A549 (cell line): ENCODE data around the gene ZNF418. TPM values are rescaled to one million over a fixed set of nuclear protein-coding genes. Genes with fewer than 3 reads are reported as not detected.
A peak's percentile ranks its signal among the peaks of the same experiment; 100 is the strongest.

Experiments used
- ATAC-seq, 2 experiments: fragments of 200-7000 bp in 1 of 2; fragments of >200 bp in 1 of 2; cut with Nextera tagmentation in 1 of 2; cut with Tn5 transposase in 1 of 2; 3 replicates each; pipeline versions ENCODE4 v1.8.0 to v1.9.1; 2018 to 2020; ENCODE audit warnings: mild to moderate bottlenecking in 1 of 2, moderate library complexity in 1 of 2
- CTCF ChIA-PET: fragments of 300-600 bp; sonication (Branson Sonifier 250); formaldehyde crosslinking; extraction: SDS; loops from one replicate; lab custom pipeline; 2021; ENCODE audit warnings: antibody characterized with exemption, inconsistent platforms; lab: Yijun Ruan, JAX
- POLR2A ChIA-PET: fragments of 350-600 bp; formaldehyde crosslinking; extraction: SDS; loops from one replicate; lab custom pipeline; 2021; ENCODE audit warnings: antibody characterized with exemption, inconsistent platforms; lab: Yijun Ruan, JAX
- DNase-seq, 2 experiments: peaks; one replicate each; pipeline versions ENCODE4 v3.0.0 to v3.0.0-alpha.2; 2011 to 2016; ENCODE audit warnings: low read depth in 1 of 2, low spot score in 1 of 2
- FAIRE-seq: peaks from 2 replicates; lab custom pipeline; 2011; peaks lifted over from hg19 to GRCh38; lab: Jason Lieb, UNC
- H3K27ac ChIP-seq, 2 experiments: fragments of >200 bp; sonication (Bioruptor Twin); formaldehyde crosslinking; 3 replicates each; pipeline ENCODE4 v1.5.1; 2016 to 2017
- H3K4me1 ChIP-seq: fragments of >200 bp; sonication (Bioruptor Twin); formaldehyde crosslinking; 3 replicates; pipeline ENCODE4 v1.6.1; 2016
- H3K4me2 ChIP-seq: fragments of >200 bp; sonication (Bioruptor Twin); formaldehyde crosslinking; 3 replicates; pipeline ENCODE4 v1.6.1; 2016
- H3K4me3 ChIP-seq: fragments of >200 bp; sonication (Bioruptor Twin); formaldehyde crosslinking; 3 replicates; pipeline ENCODE4 v1.5.1; 2016
- H3K9me3 ChIP-seq: fragments of >200 bp; sonication (Bioruptor Twin); formaldehyde crosslinking; 3 replicates; pipeline ENCODE4 v1.6.1; 2016
- BHLHE40 ChIP-seq: IDR thresholded peaks from 2 replicates; pipeline ENCODE4 v1.6.1; 2012; ENCODE audit warnings: low read depth, low read length, inconsistent platforms
- CEBPB ChIP-seq, 2 experiments: fragments of >200 bp in 1 of 2; sonication (Bioruptor Twin) in 1 of 2; formaldehyde crosslinking in 1 of 2; IDR thresholded peaks; 2 replicates each; pipeline ENCODE4 v1.6.1; 2012 to 2016
- CHD4 ChIP-seq: fragments of 200-600 bp; sonication (generic); IDR thresholded peaks from 2 replicates; pipeline ENCODE4 v1.6.1; 2016; ENCODE audit warnings: antibody characterized with exemption, mild to moderate bottlenecking, borderline replicate concordance
- EP300 ChIP-seq, 2 experiments: fragments of >200 bp; sonication (Bioruptor Twin); formaldehyde crosslinking; IDR thresholded peaks; 2 replicates in 1 of 2; 3 replicates in 1 of 2; pipeline ENCODE4 v1.6.1; 2016 to 2017
- FOSB ChIP-seq: fragments of 250-450 bp; sonication (Bioruptor Pico); IDR thresholded peaks from 2 replicates; pipeline ENCODE4 v1.5.0; 2020; ENCODE audit warnings: mild to moderate bottlenecking, moderate library complexity
- FOSL2 ChIP-seq, 2 experiments: fragments of 450-650 bp in 1 of 2; fragments of >200 bp in 1 of 2; sonication (Bioruptor Twin) in 1 of 2; formaldehyde crosslinking; IDR thresholded peaks; 2 replicates each; pipeline versions ENCODE4 v1.5.0 to v1.6.1; 2016 to 2020; ENCODE audit warnings: mild to moderate bottlenecking in 1 of 2, moderate library complexity in 1 of 2
- GATA3 ChIP-seq: IDR thresholded peaks from 2 replicates; pipeline ENCODE4 v1.6.1; 2012; ENCODE audit warnings: borderline replicate concordance
- HEYL ChIP-seq: fragments of 250-450 bp; sonication (Bioruptor Pico); IDR thresholded peaks from 2 replicates; pipeline ENCODE4 v1.8.0; 2021; ENCODE audit warnings: mild to moderate bottlenecking, moderate library complexity
- HOXB5 ChIP-seq: fragments of 250-450 bp; sonication (Bioruptor Pico); IDR thresholded peaks from 2 replicates; pipeline ENCODE4 v1.5.0; 2020; ENCODE audit warnings: mild to moderate bottlenecking, moderate library complexity
- JUNB ChIP-seq: fragments of >200 bp; sonication (Bioruptor Twin); formaldehyde crosslinking; IDR thresholded peaks from 2 replicates; pipeline ENCODE4 v1.6.1; 2016
- KDM5A ChIP-seq: fragments of 200-600 bp; sonication (generic); IDR thresholded peaks from 2 replicates; pipeline ENCODE4 v1.6.1; 2016; ENCODE audit warnings: antibody characterized with exemption, mild to moderate bottlenecking
- NFE2L2 ChIP-seq: fragments of 150-350 bp; conservative IDR thresholded peaks from 2 replicates; pipeline ENCODE4 v1.6.1; 2014; ENCODE audit warnings: low read length
- NPAS2 ChIP-seq: fragments of 250-450 bp; sonication (Bioruptor Pico); IDR thresholded peaks from 2 replicates; pipeline ENCODE4 v1.8.0; 2022; ENCODE audit warnings: mild to moderate bottlenecking, moderate library complexity, borderline replicate concordance
- RARB ChIP-seq: fragments of 250-450 bp; sonication (Bioruptor Pico); IDR thresholded peaks from 2 replicates; pipeline ENCODE4 v1.8.0; 2021; ENCODE audit warnings: mild to moderate bottlenecking, moderate library complexity
- RCOR1 ChIP-seq: fragments of 150-350 bp; IDR thresholded peaks from 2 replicates; pipeline ENCODE4 v1.6.1; 2014; ENCODE audit warnings: antibody characterized with exemption, low read length, low read depth
- REST ChIP-seq: fragments of 200-600 bp; sonication (generic); IDR thresholded peaks from 2 replicates; pipeline ENCODE4 v1.6.1; 2016; ENCODE audit warnings: antibody characterized with exemption, mild to moderate bottlenecking, moderate library complexity
- RNF2 ChIP-seq: fragments of 200-600 bp; sonication (generic); IDR thresholded peaks from 2 replicates; pipeline ENCODE4 v1.6.1; 2016; ENCODE audit warnings: low read depth, mild to moderate bottlenecking, antibody characterized with exemption, moderate library complexity, borderline replicate concordance
- SMC3 ChIP-seq: fragments of >200 bp; sonication (Bioruptor Twin); formaldehyde crosslinking; IDR thresholded peaks from 3 replicates; pipeline ENCODE4 v1.6.1; 2018; ENCODE audit warnings: inconsistent platforms
- SREBF2 ChIP-seq: fragments of 450-650 bp; IDR thresholded peaks from 2 replicates; pipeline ENCODE4 v1.6.1; 2014; ENCODE audit warnings: mild to moderate bottlenecking, moderate library complexity
- USF2 ChIP-seq: fragments of 450-650 bp; IDR thresholded peaks from 2 replicates; pipeline ENCODE4 v1.6.1; 2014; ENCODE audit warnings: antibody characterized with exemption
- ZFP36 ChIP-seq: fragments of 450-650 bp; IDR thresholded peaks from 2 replicates; pipeline ENCODE4 v1.6.1; 2014; ENCODE audit warnings: borderline replicate concordance; ENCODE audit not compliant: partially characterized antibody
- ZSCAN20 ChIP-seq: fragments of 250-450 bp; sonication (Bioruptor Pico); IDR thresholded peaks from 2 replicates; pipeline ENCODE4 v1.8.0; 2022; ENCODE audit warnings: mild to moderate bottlenecking, moderate library complexity
- WGBS: methylation state at CpG from one replicate; pipeline ENCODE4 v1.1.6; 2017; ENCODE audit errors: missing lambda C conversion rate; 5-methylcytosine and 5-hydroxymethylcytosine counted together
- polyA plus RNA-seq, 4 experiments: library from polyadenylated mRNA; depleted of rRNA in 3 of 4; stranded (reverse); fragments of >200 nt; fragmentation: RNase III in 1 of 4; extraction: RNeasy Plus Mini Kit Qiagen cat#74134 plus additional on column Dnase treatment in 1 of 4; gene quantifications; 2 replicates in 3 of 4; 3 replicates in 1 of 4; pipeline ENCODE4 v1.2.3, GENCODE V29; 2011 to 2017

Gene ZNF418
- polyA plus RNA-seq, 2 of the 4 experiments (the other 2 are of a cell fraction), result 1.8 to 3.2 TPM

- Histone ChIP-seq H3K4me1 (no peaks in the 10 kb centered on the region), H3K4me2 (peak overlapping the region; percentile 62), H3K27ac (peak overlapping the region; percentile 44 to 73; a peak in 4 of 6 replicates), H3K9me3 (peaks cover 98% of the 10 kb centered on the region), H3K4me3 (peak overlapping the region; percentile 58)
- CTCF ChIA-PET, result interaction anchor here (0.6 kb wide), 1 partner anchor 188 kb away, joined by 6 read pairs; no protein-coding TSS in a partner anchor
- ATAC-seq (peak in 1 of 2 experiments; percentile 31; a peak in 2 of 6 replicates), DNase-seq (no peak), FAIRE-seq (no peak)
- WGBS, result 41% methylated on average over 8 of the region's 18 CpGs
- POLR2A ChIA-PET, result interaction anchor here (1.2 kb wide), 1 partner anchor 56 kb away, joined by 3 read pairs; no protein-coding TSS in a partner anchor
- no peak for TF ChIP-seq JUNB
- TF ChIP-seq CEBPB (IDR thresholded peaks at IDR 0.05), result no peak
- TF ChIP-seq RNF2, result no peak
Measured at GRCh38 chr19:57947088-57947418, 11.9 kb upstream of the ZNF418 start.

- ATAC-seq (no peak), DNase-seq (no peak), FAIRE-seq (no peak)
- Histone ChIP-seq H3K4me2 (no peak overlapping the region), H3K4me1 (no peaks in the 10 kb centered on the region), H3K9me3 (peaks cover 99% of the 10 kb centered on the region), H3K4me3 (no peak overlapping the region; the same call in 2 of the 3 replicates), H3K27ac (no peak overlapping the region)
- CTCF ChIA-PET, result no interaction called here
- 45% methylated on average over 2 of the region's 2 CpGs for WGBS
- no peak for TF ChIP-seq REST
- TF ChIP-seq CHD4, result no peak
- TF ChIP-seq FOSB (CRISPR knock-in tag), result no peak
- TF ChIP-seq SREBF2, result no peak
- no peak for TF ChIP-seq KDM5A
- no peak for TF ChIP-seq HEYL (CRISPR knock-in tag)
- TF ChIP-seq FOSL2 (IDR thresholded peaks at IDR 0.05), result no peak
- no peak for TF ChIP-seq FOSL2 (CRISPR knock-in tag; IDR thresholded peaks at IDR 0.05)
- no peak for TF ChIP-seq SMC3
- no peak for TF ChIP-seq GATA3
- TF ChIP-seq JUNB, result no peak
- no peak for TF ChIP-seq ZFP36
- POLR2A ChIA-PET, result no interaction called here
Measured at GRCh38 chr19:57946316-57946715, 11.1 kb upstream of the ZNF418 start.

- H3K4me3 ChIP-seq, result no peak overlapping the region
- ChIA-PET CTCF (no interaction called here), POLR2A (no interaction called here)
- no peak for ATAC-seq
- H3K4me1 ChIP-seq, result no peaks in the 10 kb centered on the region
- no peak for FAIRE-seq
- H3K9me3 ChIP-seq, result peaks cover 91% of the 10 kb centered on the region
- TF ChIP-seq NFE2L2, result no peak
- TF ChIP-seq RCOR1, result no peak
- TF ChIP-seq KDM5A, result no peak
- TF ChIP-seq ZSCAN20, result no peak
- no peak for TF ChIP-seq USF2
- TF ChIP-seq EP300 (IDR thresholded peaks at IDR 0.05), result no peak
- no peak for TF ChIP-seq HOXB5 (CRISPR knock-in tag)
- TF ChIP-seq NPAS2, result no peak
- no peak for TF ChIP-seq FOSB (CRISPR knock-in tag)
- no peak for TF ChIP-seq BHLHE40
- no peak for TF ChIP-seq HEYL (CRISPR knock-in tag)
- no peak for TF ChIP-seq RARB
- no peak for TF ChIP-seq GATA3
- no peak overlapping the region for H3K27ac ChIP-seq
- H3K4me2 ChIP-seq, result no peak overlapping the region
- no peak for DNase-seq
- WGBS, result 76% methylated on average over 3 of the region's 3 CpGs
Measured at GRCh38 chr19:57941593-57941992, 6.4 kb upstream of the ZNF418 start.
